Measurements from ENCODE around the gene EML2. TPM values are rescaled to one million over a fixed set of nuclear protein-coding genes. Genes with fewer than 3 reads are reported as not detected.

EML2 gene
- total and polyA plus RNA-seq, 2 of the 4 experiments (the other 2 are of a cell fraction), result 11.8 to 25.3 TPM

DNA sequence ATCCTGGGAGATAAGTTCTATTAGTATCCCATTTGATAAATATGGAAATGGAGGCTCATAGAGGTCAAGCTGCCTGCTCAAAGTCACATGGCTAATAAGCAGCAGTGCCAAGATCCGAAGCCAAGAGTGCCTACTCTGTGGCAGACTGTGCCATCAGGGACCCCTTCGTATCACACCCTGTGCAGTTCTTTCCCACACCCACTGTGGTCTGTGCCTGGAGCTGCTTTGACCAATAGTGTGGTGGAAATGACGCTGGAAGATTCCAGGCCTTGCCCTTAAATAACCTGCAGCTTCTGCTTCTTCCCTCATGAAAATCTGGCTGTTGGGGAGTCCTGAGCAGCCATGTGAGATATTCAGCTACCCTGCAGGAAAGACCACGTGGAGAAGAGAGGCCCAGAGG is 64.7 kb downstream of the EML2 start:
- ATAC-seq (ENCODE audit: low read depth) (no peak), DNase-seq (no peak)
- H2BK120ac ChIP-seq (ENCODE audit: low read depth, low read length), result 0 out of 2 replicates have a peak overlapping the region, but pooled peaks have one; percentile 6
- H4K5ac ChIP-seq (ENCODE audit: low read depth, low read length), result no peak overlapping the region
- dilution Hi-C loops (cut with HindIII; ENCODE audit: low sequenced_read_pairs, unreplicated experiment), result no loop called here
- no peak overlapping the region for H3K27ac ChIP-seq (ENCODE audit: insufficient read depth, low read length)
- H4K20me1 ChIP-seq (ENCODE audit: insufficient read depth, low read length), result peaks cover 11% of the 10 kb centered on the region
- no peak overlapping the region for H4K91ac ChIP-seq (ENCODE audit: insufficient read depth, low read depth, low read length)
- H3K4ac ChIP-seq (ENCODE audit: low read depth, low read length), result peak overlapping the region; percentile 37; the same call in 1 of the 2 replicates
- H3K36me3 ChIP-seq (ENCODE audit: control insufficient read depth, insufficient read depth, low read length), result no peaks in the 10 kb centered on the region
- no peak overlapping the region for H3K14ac ChIP-seq (replicated peaks; ENCODE audit: low read depth, low read length)
- H3K23ac ChIP-seq (ENCODE audit: low read depth, low read length), result no peak overlapping the region
- no peak overlapping the region for H3K4me3 ChIP-seq (ENCODE audit: insufficient read depth, low read depth, low read length)
- H3K27me3 ChIP-seq (ENCODE audit: control insufficient read depth, insufficient read depth, low read length), result no peaks in the 10 kb centered on the region
- H2BK15ac ChIP-seq (ENCODE audit: low read depth, low read length), result no peak overlapping the region
- H3K18ac ChIP-seq (ENCODE audit: low read depth, low read length), result no peak overlapping the region
- H3K79me1 ChIP-seq (ENCODE audit: low read depth in 1 of 2, low read length in 2 of 2), result peaks cover 31 to 70% of the 10 kb centered on the region in 2 experiments
- H3K9me3 ChIP-seq (ENCODE audit: control insufficient read depth, insufficient read depth, low read length), result no peaks in the 10 kb centered on the region
- ChIA-PET POLR2A (ENCODE audit: unreplicated experiment) (no interaction called here), CTCF (no interaction called here)
- no peak overlapping the region for H3K9ac ChIP-seq (ENCODE audit: low read depth, low read length)
- intact Hi-C loops (cut with micrococcal nuclease), result no loop called here
- no peak overlapping the region for H2AK9ac ChIP-seq (replicated peaks; ENCODE audit: low read depth, low read length, poor library complexity)
- H3K9me1 ChIP-seq (ENCODE audit: insufficient read depth, low read length), result peaks cover 13% of the 10 kb centered on the region
- no peak overlapping the region for H3K56ac ChIP-seq (ENCODE audit: extremely low read depth, insufficient read depth, low read length)
- no peak for TF ChIP-seq POLR2A (IDR thresholded peaks at IDR 0.05; ENCODE audit: low read depth, low read length)
- TF ChIP-seq NFE2L2 (IDR thresholded peaks at IDR 0.05; ENCODE audit: low read depth, low read length), result no peak
- no peak for TF ChIP-seq MAZ (IDR thresholded peaks at IDR 0.05; ENCODE audit: borderline replicate concordance, low read depth, low read length)
- no peak for TF ChIP-seq FOS (IDR thresholded peaks at IDR 0.05; ENCODE audit: low read depth, low read length)
- no peak for TF ChIP-seq RFX5 (IDR thresholded peaks at IDR 0.05; ENCODE audit: low read depth, low read length)
- no peak for TF ChIP-seq CEBPB (IDR thresholded peaks at IDR 0.05; ENCODE audit: low read depth, low read length)
- TF ChIP-seq, protein P1, sequence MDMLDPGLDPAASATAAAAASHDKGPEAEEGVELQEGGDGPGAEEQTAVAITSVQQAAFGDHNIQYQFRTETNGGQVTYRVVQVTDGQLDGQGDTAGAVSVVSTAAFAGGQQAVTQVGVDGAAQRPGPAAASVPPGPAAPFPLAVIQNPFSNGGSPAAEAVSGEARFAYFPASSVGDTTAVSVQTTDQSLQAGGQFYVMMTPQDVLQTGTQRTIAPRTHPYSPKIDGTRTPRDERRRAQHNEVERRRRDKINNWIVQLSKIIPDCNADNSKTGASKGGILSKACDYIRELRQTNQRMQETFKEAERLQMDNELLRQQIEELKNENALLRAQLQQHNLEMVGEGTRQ (IDR thresholded peaks at IDR 0.05; ENCODE audit: low read depth, low read length), result no peak
- no peak for TF ChIP-seq CHD1 (IDR thresholded peaks at IDR 0.05; ENCODE audit: low read depth, low read length)
- no peak for TF ChIP-seq MAFK (IDR thresholded peaks at IDR 0.05; ENCODE audit: low read depth, low read length)
- no peak for TF ChIP-seq RCOR1 (IDR thresholded peaks at IDR 0.05; ENCODE audit: insufficient replicate concordance, low read length)
- peak overlapping the region; percentile 80 for H2AK5ac ChIP-seq (ENCODE audit: low read depth, low read length)
- H2BK5ac ChIP-seq (ENCODE audit: low read depth, low read length, poor library complexity, severe bottlenecking), result no peak overlapping the region
- H2BK20ac ChIP-seq (ENCODE audit: low read depth, low read length), result no peak overlapping the region
- in situ Hi-C loops (cut with MboI; ENCODE audit: low sequenced_read_pairs), result no loop called here
- no peak overlapping the region for H3K4me2 ChIP-seq (ENCODE audit: low read depth, low read length)
- 80% methylated on average over 2 of the region's 4 CpGs; no CpG with 5 or more reads in 1 of the 2 experiments for WGBS, 2 experiments (ENCODE audit: extremely low coverage in 2 of 2, insufficient read length in 1 of 2)
- peaks cover 17% of the 10 kb centered on the region for H3K4me1 ChIP-seq (ENCODE audit: control insufficient read depth, insufficient read depth, low read length)
- peak overlapping the region; percentile 8 for H2AFZ ChIP-seq (replicated peaks; ENCODE audit: low read length, poor library complexity)
- no peak overlapping the region for H4K8ac ChIP-seq (ENCODE audit: low read depth in 2 of 2, low read length in 2 of 2)
- BruUV-seq (replicated peaks), result no TSS peak
